Calu3 (cell line): ENCODE results near the gene S100A12. TPM values are rescaled to one million over a fixed set of nuclear protein-coding genes. Genes with fewer than 3 reads are reported as not detected.

Source experiments
- BruUV-seq: library from RNA; stranded (reverse); fragments of 400-500 nt; replicated peaks from 2 replicates; lab custom pipeline; 2021; lab: Mats Ljungman, UMichigan
- CTCF ChIA-PET: fragments of 300-600 bp; sonication (Branson Sonifier 250); formaldehyde crosslinking; loops from one replicate; lab custom pipeline; 2022; ENCODE audit warnings: antibody characterized with exemption; lab: Charles Lee
- DNase-seq: peaks from one replicate; pipeline ENCODE4 v3.0.0; 2022
- H3K27ac Mint-ChIP-seq: one replicate; pipeline ENCODE4 v1.8.0; 2022; ENCODE audit warnings: mixed read lengths; ENCODE audit not compliant: unreplicated experiment
- H3K27me3 Mint-ChIP-seq: one replicate; pipeline ENCODE4 v1.8.0; 2022; ENCODE audit warnings: mixed read lengths; ENCODE audit not compliant: unreplicated experiment
- H3K36me3 Mint-ChIP-seq: one replicate; pipeline ENCODE4 v1.8.0; 2022; ENCODE audit warnings: mild to moderate bottlenecking, moderate library complexity, mixed read lengths; ENCODE audit not compliant: insufficient read depth, unreplicated experiment
- H3K4me1 Mint-ChIP-seq: one replicate; pipeline ENCODE4 v1.8.0; 2022; ENCODE audit warnings: mild to moderate bottlenecking, low read depth, mixed read lengths; ENCODE audit not compliant: unreplicated experiment
- H3K4me3 Mint-ChIP-seq: one replicate; pipeline ENCODE4 v1.8.0; 2022; ENCODE audit warnings: mild to moderate bottlenecking, low read depth, moderate library complexity, mixed read lengths; ENCODE audit not compliant: unreplicated experiment
- H3K9me3 Mint-ChIP-seq: one replicate; pipeline ENCODE4 v1.8.0; 2022; ENCODE audit warnings: low read depth, mixed read lengths; ENCODE audit not compliant: unreplicated experiment
- intact Hi-C: fragments of 100-400 bp; cut with micrococcal nuclease; formaldehyde crosslinking; loops from one replicate; pipeline ENCODE4 v1.10.0; 2022; ENCODE audit not compliant: unreplicated experiment
- total RNA-seq: library from RNA; stranded (reverse); gene quantifications from 2 replicates; pipeline ENCODE4 v1.2.3, GENCODE V29; 2022
- TF ChIP-seq, protein P1 (sequence below): fragments of 200-600 bp; IDR thresholded peaks from one replicate; pipeline ENCODE4 v1.8.0; 2022; ENCODE audit warnings: antibody characterized with exemption; ENCODE audit not compliant: unreplicated experiment

Gene S100A12
- total RNA-seq, 1 experiment from 2014 or later, result not detected

DNA sequence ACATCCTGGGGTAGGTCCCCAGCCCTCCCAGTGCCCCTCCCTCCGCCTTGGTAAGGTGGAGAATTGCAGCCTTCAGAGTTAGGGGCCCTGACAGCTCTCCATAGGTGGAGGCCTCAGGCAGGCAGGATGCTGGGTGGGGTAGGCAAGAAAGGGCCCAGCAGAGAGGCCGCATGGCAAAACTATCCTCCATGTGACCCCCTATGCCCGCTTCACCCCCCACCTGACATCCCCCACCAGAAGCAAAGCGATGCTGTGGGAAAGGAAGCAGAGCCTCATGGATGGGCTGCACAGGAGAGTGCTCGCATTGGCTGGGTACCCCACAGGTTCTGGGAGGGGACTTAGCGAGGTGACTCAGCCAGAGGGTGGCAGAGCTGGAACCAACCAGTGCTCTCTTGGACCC, 16.2 kb downstream of the S100A12 start:
- no peaks in the 10 kb centered on the region for H3K36me3 Mint-ChIP-seq
- H3K9me3 Mint-ChIP-seq, result no peaks in the 10 kb centered on the region
- no peak overlapping the region for H3K4me3 Mint-ChIP-seq
- no peak overlapping the region for H3K27ac Mint-ChIP-seq
- intact Hi-C loops, result loop anchor here (10.0 kb wide), 1 partner anchor 626 kb away; the partner anchor contains the start of gene RAB13
- peaks cover 62% of the 10 kb centered on the region for H3K27me3 Mint-ChIP-seq
- no peak for DNase-seq
- TF ChIP-seq, protein P1, sequence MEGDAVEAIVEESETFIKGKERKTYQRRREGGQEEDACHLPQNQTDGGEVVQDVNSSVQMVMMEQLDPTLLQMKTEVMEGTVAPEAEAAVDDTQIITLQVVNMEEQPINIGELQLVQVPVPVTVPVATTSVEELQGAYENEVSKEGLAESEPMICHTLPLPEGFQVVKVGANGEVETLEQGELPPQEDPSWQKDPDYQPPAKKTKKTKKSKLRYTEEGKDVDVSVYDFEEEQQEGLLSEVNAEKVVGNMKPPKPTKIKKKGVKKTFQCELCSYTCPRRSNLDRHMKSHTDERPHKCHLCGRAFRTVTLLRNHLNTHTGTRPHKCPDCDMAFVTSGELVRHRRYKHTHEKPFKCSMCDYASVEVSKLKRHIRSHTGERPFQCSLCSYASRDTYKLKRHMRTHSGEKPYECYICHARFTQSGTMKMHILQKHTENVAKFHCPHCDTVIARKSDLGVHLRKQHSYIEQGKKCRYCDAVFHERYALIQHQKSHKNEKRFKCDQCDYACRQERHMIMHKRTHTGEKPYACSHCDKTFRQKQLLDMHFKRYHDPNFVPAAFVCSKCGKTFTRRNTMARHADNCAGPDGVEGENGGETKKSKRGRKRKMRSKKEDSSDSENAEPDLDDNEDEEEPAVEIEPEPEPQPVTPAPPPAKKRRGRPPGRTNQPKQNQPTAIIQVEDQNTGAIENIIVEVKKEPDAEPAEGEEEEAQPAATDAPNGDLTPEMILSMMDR, result no peak
- H3K4me1 Mint-ChIP-seq, result peaks cover 26% of the 10 kb centered on the region
- CTCF ChIA-PET, result interaction anchor here (0.7 kb wide), 1 partner anchor 432 kb away, joined by 3 read pairs; no protein-coding TSS in a partner anchor
- BruUV-seq, result no TSS peak

DNA sequence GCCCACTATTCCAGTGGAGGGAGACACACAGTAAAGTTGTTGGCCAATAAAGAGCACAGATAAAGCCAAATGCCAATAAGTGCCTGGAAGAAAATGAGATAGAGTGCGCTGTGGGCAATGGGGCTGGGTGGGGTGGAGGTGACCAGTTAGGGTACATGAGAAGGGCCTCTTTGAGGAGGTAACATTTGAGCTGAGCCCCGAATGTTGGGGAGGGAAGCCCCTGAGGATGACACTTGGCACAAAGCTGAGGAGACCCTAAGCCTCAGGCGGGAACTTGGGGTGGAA, 16.8 kb downstream of the S100A12 start:
- peaks cover 58% of the 10 kb centered on the region for H3K27me3 Mint-ChIP-seq
- DNase-seq, result no peak
- H3K4me3 Mint-ChIP-seq, result no peak overlapping the region
- intact Hi-C loops, result loop anchor here (10.0 kb wide), 1 partner anchor 626 kb away; the partner anchor contains the start of gene RAB13
- CTCF ChIA-PET, result interaction anchor here (1.8 kb wide), 1 partner anchor 137 kb away, joined by 7 read pairs; no protein-coding TSS in a partner anchor
- no TSS peak for BruUV-seq
- H3K36me3 Mint-ChIP-seq, result no peaks in the 10 kb centered on the region
- peaks cover 26% of the 10 kb centered on the region for H3K4me1 Mint-ChIP-seq
- H3K9me3 Mint-ChIP-seq, result no peaks in the 10 kb centered on the region
- TF ChIP-seq, protein P1, result no peak
- H3K27ac Mint-ChIP-seq, result no peak overlapping the region

DNA sequence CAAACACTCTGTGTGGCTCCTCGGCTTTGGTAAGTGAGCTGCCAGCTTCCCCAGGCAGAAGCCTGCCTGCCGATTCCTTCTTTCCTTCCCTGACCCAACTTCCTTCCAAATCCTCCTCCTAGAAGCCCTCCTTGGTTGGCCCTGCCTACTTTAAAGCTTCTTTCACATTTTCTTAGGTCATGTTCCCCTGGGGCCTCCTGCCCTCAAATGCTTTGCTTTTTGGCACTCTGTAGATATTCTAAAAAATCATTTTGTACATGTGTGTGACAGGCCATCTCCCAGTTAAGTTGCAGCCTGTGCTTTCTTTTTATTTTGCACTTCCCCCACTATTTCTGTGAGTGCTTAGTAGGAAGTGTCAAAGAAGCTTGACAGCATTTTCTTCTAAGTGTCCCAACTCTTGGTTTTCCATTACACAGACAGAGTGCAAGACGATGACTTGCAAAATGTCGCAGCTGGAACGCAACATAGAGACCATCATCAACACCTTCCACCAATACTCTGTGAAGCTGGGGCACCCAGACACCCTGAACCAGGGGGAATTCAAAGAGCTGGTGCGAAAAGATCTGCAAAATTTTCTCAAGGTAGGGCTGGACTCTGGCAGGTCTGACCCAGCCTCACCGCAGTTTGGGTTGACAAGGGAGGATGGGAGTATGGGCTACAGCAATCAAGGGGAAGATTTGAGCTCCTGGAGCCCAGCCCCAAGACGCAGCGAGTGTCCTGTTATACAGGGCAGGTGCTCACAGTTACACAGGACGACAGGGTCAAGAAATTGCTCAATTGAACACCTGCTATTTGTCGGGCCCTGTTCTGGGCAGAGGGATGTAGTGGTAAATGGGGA, 17.3 kb downstream of the S100A12 start, which contains the start of gene S100A9:
S100A9 (plus strand) TSS at position 2 of the 838 bp plus-strand sequence; CDS start at position 432, 430 bp downstream.
- H3K4me3 Mint-ChIP-seq, result no peak within 1 kb of the TSS
- CTCF ChIA-PET, result interaction anchor here (0.7 to 1.8 kb wide), 4 partner anchors 17 to 1112 kb away, joined by 3 to 7 read pairs (median 4); partner anchors contain the start of gene S100A12
- BruUV-seq, result TSS peak; percentile 89

GRCh38 chr1:153357076-153357852, 18.2 kb downstream of the S100A12 start:
- TF ChIP-seq, protein P1, result no peak
- Mint-ChIP-seq H3K36me3 (no peaks in the 10 kb centered on the region), H3K4me1 (peaks cover 33% of the 10 kb centered on the region), H3K9me3 (no peaks in the 10 kb centered on the region), H3K4me3 (no peak overlapping the region), H3K27me3 (peaks cover 44% of the 10 kb centered on the region), H3K27ac (no peak overlapping the region)
- intact Hi-C loops, result loop anchor here (10.0 kb wide), 1 partner anchor 628 kb away; the partner anchor contains the start of gene RAB13
- CTCF ChIA-PET, result interaction anchor here (0.8 to 1.8 kb wide), 4 partner anchors 18 to 138 kb away, joined by 3 to 7 read pairs (median 5); partner anchors contain the start of gene S100A12
- DNase-seq, result peak; percentile 74
- BruUV-seq, result no TSS peak

More for the DNA sequence above, 17.3 kb downstream of the S100A12 start, which contains the start of gene S100A9:
- Mint-ChIP-seq H3K4me1 (peaks cover 26% of the 10 kb centered on the region), H3K27me3 (peaks cover 52% of the 10 kb centered on the region), H3K9me3 (no peaks in the 10 kb centered on the region), H3K36me3 (no peaks in the 10 kb centered on the region), H3K27ac (no peak within 1 kb of the TSS)
- DNase-seq, result no peak
- intact Hi-C loops, result loop anchor here (10.0 kb wide), 1 partner anchor 627 kb away; the partner anchor contains the start of gene RAB13
- TF ChIP-seq, protein P1, result no peak
